Esophagus muscularis mucosa (tissue), 4 donors: Measurements from ENCODE around the gene PSORS1C1. TPM values are rescaled to one million over a fixed set of nuclear protein-coding genes. Genes with fewer than 3 reads are reported as not detected.

Experiments
- DNase-seq: peaks from one replicate; pipeline ENCODE4 v3.0.0-alpha.2; 2017; ENCODE audit errors: extremely low spot score
- H3K27ac ChIP-seq, 4 donors: fragments of 200-600 bp; sonication (generic); replicated peaks in 1 of 4; 1 replicate in 3 of 4; 2 replicates in 1 of 4; pipeline ENCODE4 v1.5.1; 2016 to 2019; ENCODE audit warnings: mild to moderate bottlenecking in 1 of 4
- H3K27me3 ChIP-seq, 4 donors: fragments of 200-600 bp; sonication (generic); one replicate each; pipeline versions ENCODE4 v1.5.1 to v1.6.0; 2016 to 2019
- H3K36me3 ChIP-seq, 4 donors: fragments of 200-600 bp; sonication (generic); one replicate each; pipeline ENCODE4 v1.5.1; 2016 to 2019
- H3K4me1 ChIP-seq, 4 donors: fragments of 200-600 bp; sonication (generic); one replicate each; pipeline ENCODE4 v1.5.1; 2016 to 2019
- H3K4me3 ChIP-seq, 4 donors: fragments of 200-600 bp; sonication (generic); 1 replicate in 2 of 4; 2 replicates in 2 of 4; pipeline ENCODE4 v1.5.1; 2016 to 2019; ENCODE audit warnings: mild to moderate bottlenecking in 4 of 4, moderate library complexity in 1 of 4
- H3K9me3 ChIP-seq, 4 donors: fragments of 200-600 bp; sonication (generic); 1 replicate in 3 of 4; 2 replicates in 1 of 4; pipeline ENCODE4 v1.5.1; 2016 to 2019
- EP300 ChIP-seq: sonication (generic); formaldehyde crosslinking; IDR thresholded peaks from one replicate; pipeline ENCODE4 v1.6.1; 2017; ENCODE audit warnings: antibody characterized with exemption
- POLR2A ChIP-seq: fragments of 450-650 bp; IDR thresholded peaks from one replicate; pipeline ENCODE4 v1.6.1; 2017; ENCODE audit warnings: antibody characterized with exemption, moderate library complexity, mild to moderate bottlenecking, low read depth
- POLR2AphosphoS5 ChIP-seq, 2 donors: sonication (generic); formaldehyde crosslinking; IDR thresholded peaks; one replicate each; pipeline ENCODE4 v1.6.1; 2017; ENCODE audit warnings: antibody characterized with exemption in 2 of 2
- WGBS: methylation state at CpG from one replicate; pipeline ENCODE4 v1.1.5; 2018; 5-methylcytosine and 5-hydroxymethylcytosine counted together
- intact Hi-C: fragments of 100-400 bp; cut with DNase I; formaldehyde crosslinking; loops from one replicate; pipeline ENCODE4 v1.15.1; 2023
- total RNA-seq, 4 donors: library from RNA; depleted of rRNA; stranded (reverse); fragments of >200 nt; gene quantifications; one replicate each; pipeline versions ENCODE4 v1.1.0 to v1.2.1, GENCODE V29; 2016
- TF ChIP-seq, protein P1 (sequence below), 3 experiments: fragments of 200-600 bp in 2 of 3; fragments of 450-650 bp in 1 of 3; sonication (generic) in 2 of 3; IDR thresholded peaks; one replicate each; pipeline ENCODE4 v1.5.1; 2017 to 2019; ENCODE audit warnings: antibody characterized with exemption in 3 of 3, mild to moderate bottlenecking in 2 of 3, moderate library complexity in 1 of 3

Gene PSORS1C1
- total RNA-seq, 4 donors from 2014 or later, result 0.34 to 1.2 (median 1.1) TPM

DNA sequence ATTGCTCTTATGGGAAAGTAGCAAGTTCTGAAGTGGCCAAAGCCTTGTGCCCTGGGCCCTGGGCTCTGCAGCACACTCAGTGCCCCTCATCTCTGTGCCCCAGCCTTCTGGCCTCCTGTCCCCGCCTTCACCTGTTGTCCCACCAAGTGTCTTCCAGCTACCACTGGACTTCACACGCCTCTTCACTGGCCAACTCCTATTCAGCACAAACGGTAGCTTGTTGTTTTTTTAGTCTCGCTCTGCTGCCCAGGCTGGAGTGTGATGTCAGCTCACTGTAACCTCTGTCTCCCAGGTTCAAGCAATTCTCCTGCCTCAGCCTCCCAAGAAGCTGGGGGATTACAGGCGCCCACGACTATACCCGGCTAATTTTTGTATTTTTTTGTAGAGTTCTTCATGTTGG is 38.2 kb downstream of the PSORS1C1 start:
- Histone ChIP-seq H3K4me3 (no peak overlapping the region), H3K9me3 (no peaks in the 10 kb centered on the region), H3K36me3 (peaks cover 4 to 55% (median 48%) of the 10 kb centered on the region in 4 donors), H3K27me3 (no peaks in the 10 kb centered on the region), H3K4me1 (peaks cover 6 to 13% (median 12%) of the 10 kb centered on the region in 4 donors), H3K27ac (no peak overlapping the region)
- no peak for DNase-seq
- 88% methylated on average over 7 of the region's 7 CpGs for WGBS
- intact Hi-C loops, result no loop called here
- TF ChIP-seq EP300 (no peak), POLR2AphosphoS5 (IDR thresholded peaks at IDR 0.05) (no peak), POLR2A (no peak)
- TF ChIP-seq, protein P1, sequence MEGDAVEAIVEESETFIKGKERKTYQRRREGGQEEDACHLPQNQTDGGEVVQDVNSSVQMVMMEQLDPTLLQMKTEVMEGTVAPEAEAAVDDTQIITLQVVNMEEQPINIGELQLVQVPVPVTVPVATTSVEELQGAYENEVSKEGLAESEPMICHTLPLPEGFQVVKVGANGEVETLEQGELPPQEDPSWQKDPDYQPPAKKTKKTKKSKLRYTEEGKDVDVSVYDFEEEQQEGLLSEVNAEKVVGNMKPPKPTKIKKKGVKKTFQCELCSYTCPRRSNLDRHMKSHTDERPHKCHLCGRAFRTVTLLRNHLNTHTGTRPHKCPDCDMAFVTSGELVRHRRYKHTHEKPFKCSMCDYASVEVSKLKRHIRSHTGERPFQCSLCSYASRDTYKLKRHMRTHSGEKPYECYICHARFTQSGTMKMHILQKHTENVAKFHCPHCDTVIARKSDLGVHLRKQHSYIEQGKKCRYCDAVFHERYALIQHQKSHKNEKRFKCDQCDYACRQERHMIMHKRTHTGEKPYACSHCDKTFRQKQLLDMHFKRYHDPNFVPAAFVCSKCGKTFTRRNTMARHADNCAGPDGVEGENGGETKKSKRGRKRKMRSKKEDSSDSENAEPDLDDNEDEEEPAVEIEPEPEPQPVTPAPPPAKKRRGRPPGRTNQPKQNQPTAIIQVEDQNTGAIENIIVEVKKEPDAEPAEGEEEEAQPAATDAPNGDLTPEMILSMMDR (IDR thresholded peaks at IDR 0.05), result no peak

DNA sequence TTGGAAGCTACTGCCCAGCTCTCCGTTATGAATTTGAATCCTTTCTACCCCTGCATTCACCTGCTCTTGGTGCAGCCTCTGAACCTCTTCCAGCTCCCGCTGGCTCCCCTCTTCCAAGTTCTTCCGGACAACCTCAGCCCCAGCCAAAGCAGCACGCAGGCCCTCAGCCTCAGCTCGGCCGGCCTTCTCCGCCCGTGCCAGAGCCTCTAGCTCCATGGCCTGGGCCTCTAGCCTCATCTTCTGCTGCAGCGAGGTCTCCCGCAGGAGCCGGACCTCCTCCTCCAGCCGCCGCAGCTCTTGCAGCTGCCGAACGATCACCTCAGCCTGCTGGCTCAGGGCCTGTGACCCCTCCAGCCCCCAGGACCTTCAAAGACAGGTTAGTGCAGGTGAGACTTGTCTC is 39.8 kb downstream of the PSORS1C1 start:
- H3K4me1 ChIP-seq, result peaks cover 14 to 23% (median 21%) of the 10 kb centered on the region in 4 donors
- WGBS, result 89% methylated on average over 11 of the region's 15 CpGs
- no peaks in the 10 kb centered on the region for H3K9me3 ChIP-seq
- DNase-seq, result no peak
- H3K27me3 ChIP-seq, result no peaks in the 10 kb centered on the region
- no peak overlapping the region for H3K4me3 ChIP-seq
- peaks cover 4 to 46% (median 42%) of the 10 kb centered on the region in 4 donors for H3K36me3 ChIP-seq
- intact Hi-C loops, result no loop called here
- no peak overlapping the region for H3K27ac ChIP-seq
- TF ChIP-seq, protein P1 (IDR thresholded peaks at IDR 0.05), result no peak
- no peak for TF ChIP-seq EP300
- TF ChIP-seq POLR2AphosphoS5 (IDR thresholded peaks at IDR 0.05), result no peak
- no peak for TF ChIP-seq POLR2A

DNA sequence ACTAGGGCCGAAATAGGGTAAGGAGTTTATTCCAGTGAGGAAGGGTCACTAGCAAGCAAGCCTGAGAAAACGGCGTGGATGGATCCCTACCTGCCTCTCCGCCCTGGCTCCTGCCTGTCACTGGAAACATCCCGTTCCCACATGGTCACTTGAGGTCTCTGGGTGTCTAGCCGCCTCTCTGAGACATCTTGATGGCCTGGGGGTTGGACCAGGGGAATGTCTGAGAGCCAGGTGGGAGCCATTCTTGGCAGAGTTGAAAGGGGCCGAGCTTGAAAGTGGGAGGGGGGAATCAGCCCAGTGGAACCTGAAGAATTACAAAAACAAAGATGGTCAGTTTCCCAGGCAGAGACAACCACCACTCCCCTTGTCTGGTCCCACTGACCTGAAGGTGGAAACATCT is 42.0 kb downstream of the PSORS1C1 start:
- DNase-seq, result no peak
- Histone ChIP-seq H3K27ac (no peak overlapping the region), H3K9me3 (no peaks in the 10 kb centered on the region), H3K4me1 (peaks cover 16 to 28% (median 26%) of the 10 kb centered on the region in 4 donors), H3K36me3 (peaks cover 4 to 29% (median 25%) of the 10 kb centered on the region in 4 donors), H3K4me3 (no peak overlapping the region), H3K27me3 (no peaks in the 10 kb centered on the region)
- WGBS, result 97% methylated on average over 7 of the region's 7 CpGs
- TF ChIP-seq, protein P1 (IDR thresholded peaks at IDR 0.05), result no peak
- TF ChIP-seq EP300, result no peak
- no peak for TF ChIP-seq POLR2AphosphoS5 (IDR thresholded peaks at IDR 0.05)
- no peak for TF ChIP-seq POLR2A
- intact Hi-C loops, result no loop called here

DNA sequence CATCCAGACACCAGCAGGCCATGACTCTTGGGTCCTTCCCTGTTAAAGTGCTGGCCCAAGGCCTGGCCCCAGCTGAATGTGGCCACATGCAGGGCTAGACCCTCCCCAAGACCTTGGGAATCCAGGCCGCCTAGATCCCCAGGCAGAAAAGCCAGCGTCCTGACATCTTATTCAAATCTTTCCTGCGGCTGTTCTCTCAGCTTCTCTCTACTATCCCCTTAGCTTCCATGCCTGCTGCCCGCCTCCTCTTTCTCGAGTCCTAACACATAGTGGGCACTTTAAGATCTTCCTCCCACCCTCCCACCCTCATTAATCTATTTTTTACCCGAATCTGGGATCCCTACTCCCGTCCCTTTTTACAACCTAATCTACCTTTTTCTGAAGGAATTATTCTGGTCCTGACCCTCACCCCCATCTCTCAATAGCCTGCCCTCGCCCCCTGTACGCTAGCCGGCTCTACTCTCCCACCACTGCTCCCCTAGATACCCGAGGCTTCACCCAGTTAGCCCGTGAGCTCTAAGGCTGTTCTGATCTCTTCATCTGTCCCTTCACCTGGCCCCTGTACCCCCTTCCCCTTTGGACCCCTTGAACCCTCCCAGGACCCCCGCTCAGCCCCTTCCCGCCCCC is 43.0 kb downstream of the PSORS1C1 start, which contains the start of gene CCHCR1:
CCHCR1 (minus strand) TSS at position 290 of the 627 bp plus-strand sequence; CDS start at position 88, 202 bp downstream.
- Histone ChIP-seq H3K27me3 (no peaks in the 10 kb centered on the region), H3K27ac (peak within 1 kb of the TSS; percentile 77 to 84 (median 81)), H3K36me3 (peaks cover 4 to 38% (median 31%) of the 10 kb centered on the region in 4 donors), H3K4me3 (peak within 1 kb of the TSS; percentile 60 to 71 (median 69)), H3K4me1 (peaks cover 16 to 28% (median 26%) of the 10 kb centered on the region in 4 donors), H3K9me3 (no peaks in the 10 kb centered on the region)
- intact Hi-C loops, result no loop called here
- no peak for DNase-seq
- TF ChIP-seq POLR2A, result no peak
- 10% methylated on average over 13 of the region's 14 CpGs for WGBS

DNA sequence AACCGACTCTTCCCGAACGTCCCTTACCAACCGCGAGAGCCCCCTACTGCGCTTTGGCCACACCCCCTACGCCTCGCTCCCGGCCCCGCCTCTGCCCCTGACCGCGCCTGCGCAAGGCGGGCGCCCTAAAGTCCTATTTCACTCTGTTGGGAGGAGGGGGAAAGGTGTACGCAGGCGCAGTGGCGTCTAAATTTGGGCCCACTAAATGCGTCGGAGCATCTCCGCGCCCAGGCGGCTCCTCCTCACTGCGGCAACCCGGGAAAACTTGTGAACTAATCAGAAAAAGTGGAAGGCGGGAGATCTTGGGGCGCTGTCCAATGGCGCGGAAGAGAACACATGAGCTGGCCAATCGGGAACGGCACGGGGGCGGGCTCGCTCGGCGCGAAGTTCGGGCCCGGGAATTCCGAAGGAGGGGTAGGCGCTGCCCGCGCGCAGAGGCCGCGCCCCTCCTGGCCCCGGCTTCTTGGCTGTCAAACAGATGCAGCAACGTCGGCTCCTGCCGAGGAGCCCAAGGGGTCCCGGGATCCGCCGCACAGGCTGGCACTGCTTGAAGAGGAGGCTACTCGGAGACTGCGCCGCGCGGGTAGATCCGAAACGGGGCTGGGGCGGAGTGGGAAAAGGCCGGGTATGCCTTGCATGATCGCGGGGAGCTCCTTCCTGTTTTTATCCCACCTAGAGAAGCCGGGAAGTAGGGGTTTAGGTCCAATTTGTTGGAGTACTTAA is 43.7 kb downstream of the PSORS1C1 start, which contains the start of gene TCF19:
TCF19 (plus strand) TSS at position 450 of the 723 bp plus-strand sequence. CDS start 881 bp downstream, outside the sequence.
- Histone ChIP-seq H3K36me3 (peaks cover 4 to 42% (median 33%) of the 10 kb centered on the region in 4 donors), H3K9me3 (no peaks in the 10 kb centered on the region), H3K4me3 (peak within 1 kb of the TSS; percentile 60 to 71 (median 69)), H3K4me1 (peaks cover 16 to 28% (median 26%) of the 10 kb centered on the region in 4 donors), H3K27me3 (no peaks in the 10 kb centered on the region), H3K27ac (peak within 1 kb of the TSS; percentile 77 to 84 (median 81))
- TF ChIP-seq POLR2AphosphoS5 (IDR thresholded peaks at IDR 0.05) (peak; percentile 55 to 92), POLR2A (no peak), EP300 (no peak)
- TF ChIP-seq, protein P1 (IDR thresholded peaks at IDR 0.05), result peak in 1 of 3 experiments; percentile 35
- peak; percentile 100 for DNase-seq
- under 1% methylated on average over 64 of the region's 65 CpGs for WGBS
- intact Hi-C loops, result no loop called here
